HG02981 (cell line): ENCODE data around the gene RNF41.
"Not testable (repeated sequence)": the region's sequence is repeated elsewhere in the genome, so short reads cannot be mapped to it uniquely, and the experiment has no call there.

Source experiments
- ATAC-seq: cut with Tn5 transposase; IDR thresholded peaks from one replicate; pipeline ENCODE4 v1.9.1; 2021; ENCODE audit warnings: mild to moderate bottlenecking, moderate library complexity; ENCODE audit not compliant: unreplicated experiment

The RNF41 gene

GRCh38 chr12:56213878-56214277, 7.8 kb downstream of the RNF41 start:
- ATAC-seq, result no peak

- no peak for ATAC-seq
Observed at GRCh38 chr12:56212361-56212760, 9.4 kb downstream of the RNF41 start.

- no peak for ATAC-seq
Observed at GRCh38 chr12:56208006-56208405, 13.7 kb downstream of the RNF41 start.

GRCh38 chr12:56206452-56207166, 15.1 kb downstream of the RNF41 start:
- no peak for ATAC-seq

GRCh38 chr12:56205445-56205844, 16.3 kb downstream of the RNF41 start:
- ATAC-seq, result no peak

- ATAC-seq, result no peak
Observed at GRCh38 chr12:56204275-56204674, 17.4 kb downstream of the RNF41 start.

- ATAC-seq, result no peak
Observed at GRCh38 chr12:56202838-56203237, 18.9 kb downstream of the RNF41 start.

GRCh38 chr12:56202366-56202765, 19.4 kb downstream of the RNF41 start:
- ATAC-seq, result no peak

- no peak for ATAC-seq
Observed at GRCh38 chr12:56198836-56199235, 22.9 kb downstream of the RNF41 start.

GRCh38 chr12:56197921-56198635, 23.6 kb downstream of the RNF41 start:
- no peak for ATAC-seq

- ATAC-seq, result not testable (repeated sequence)
Observed at GRCh38 chr12:56196818-56197550, 24.7 kb downstream of the RNF41 start.

- no peak for ATAC-seq
Observed at GRCh38 chr12:56193025-56193578, 28.6 kb downstream of the RNF41 start.

- ATAC-seq, result no peak
Observed at GRCh38 chr12:56192582-56192981, 29.1 kb downstream of the RNF41 start.

GRCh38 chr12:56190695-56191155, 31.0 kb downstream of the RNF41 start:
- no peak for ATAC-seq

- peak; percentile 31 for ATAC-seq
Observed at GRCh38 chr12:56189918-56190694, 31.6 kb downstream of the RNF41 start.

- peak; percentile 68 for ATAC-seq
Observed at GRCh38 chr12:56189099-56189917, 32.4 kb downstream of the RNF41 start, which contains the start of gene SMARCC2. Gene SMARCC2, minus strand, starts transcription at chr12:56189483. Its CDS starts 22 bp downstream, at chr12:56189461.

- ATAC-seq, result no peak
Observed at GRCh38 chr12:56188778-56189098, 33.0 kb downstream of the RNF41 start.

GRCh38 chr12:56188131-56188777, 33.5 kb downstream of the RNF41 start:
- ATAC-seq, result no peak

GRCh38 chr12:56186957-56187356, 34.8 kb downstream of the RNF41 start:
- no peak for ATAC-seq
